H1 (cell line): ENCODE measurements around the gene GABRD. TPM values are rescaled to one million over a fixed set of nuclear protein-coding genes. Genes with fewer than 3 reads are reported as not detected.

Experiments used
- CHD7 ChIP-seq: fragments of 300-600 bp; sonication (generic); IDR thresholded peaks from 2 replicates; pipeline ENCODE4 v1.7.1; 2012; ENCODE audit warnings: low read length, moderate library complexity, mild to moderate bottlenecking, inconsistent platforms; ENCODE audit not compliant: insufficient replicate concordance
- polyA plus RNA-seq, 7 experiments: library from polyadenylated mRNA; depleted of rRNA in 3 of 7; stranded (reverse) in 5 of 7; unstranded in 2 of 7; fragments of >200 nt in 5 of 7; fragments of 200-250 nt in 2 of 7; gene quantifications; 1 replicate in 5 of 7; 2 replicates in 1 of 7; 4 replicates in 1 of 7; pipeline versions ENCODE4 v1.2.1 to v1.2.3, GENCODE V29; 2011 to 2013; ENCODE audit warnings: missing spikeins in 2 of 7, mixed read lengths in 2 of 7
- total RNA-seq: library from RNA; stranded (reverse); fragmentation: NEBNext Ultra II Directional; extraction: Animal tissue kit (Norgen Biotek cat#: 25700); gene quantifications from 2 replicates; pipeline ENCODE4 v1.2.1, GENCODE V29; 2021

GABRD gene
- total and polyA plus RNA-seq, 2 of the 8 experiments (the other 6 are each of a cell fraction or from before 2014, with no cell fraction given) = 1.8 to 3.0 TPM

- TF ChIP-seq CHD7 = no peak
Measured at GRCh38 chr1:2072109-2072806, 53.1 kb downstream of the GABRD start (continued).
